DMS153 treated with DMSO at 0.1 percent for 48 hours (cell line): ENCODE data around the gene COMT.

Experiments used
- DNase-seq: peaks from one replicate; lab custom pipeline; 2025; ENCODE audit not compliant: unreplicated experiment; lab: John Stamatoyannopoulos, UW

The COMT gene

DNA sequence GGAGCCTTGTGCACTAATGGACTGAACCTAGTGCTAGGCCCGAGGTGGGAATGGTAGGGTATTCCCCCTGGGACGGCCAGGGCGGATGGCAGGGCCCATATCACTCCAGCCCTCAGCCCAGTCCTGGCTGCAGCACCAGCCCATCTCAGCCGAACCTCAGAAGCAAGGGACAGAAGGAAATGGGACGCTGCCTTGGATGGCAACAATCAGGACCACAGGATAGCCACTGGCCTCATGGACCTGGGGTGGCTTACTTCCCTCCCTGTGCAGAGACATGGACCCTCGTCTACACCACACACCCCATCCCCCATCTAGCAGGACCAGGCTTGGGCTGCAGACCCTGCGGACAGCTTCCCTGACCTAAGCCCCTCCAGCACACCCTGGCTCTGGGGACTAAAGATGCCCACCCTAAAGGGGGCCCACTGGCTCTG, 50.9 kb downstream of the COMT start:
- no peak for DNase-seq

DNA sequence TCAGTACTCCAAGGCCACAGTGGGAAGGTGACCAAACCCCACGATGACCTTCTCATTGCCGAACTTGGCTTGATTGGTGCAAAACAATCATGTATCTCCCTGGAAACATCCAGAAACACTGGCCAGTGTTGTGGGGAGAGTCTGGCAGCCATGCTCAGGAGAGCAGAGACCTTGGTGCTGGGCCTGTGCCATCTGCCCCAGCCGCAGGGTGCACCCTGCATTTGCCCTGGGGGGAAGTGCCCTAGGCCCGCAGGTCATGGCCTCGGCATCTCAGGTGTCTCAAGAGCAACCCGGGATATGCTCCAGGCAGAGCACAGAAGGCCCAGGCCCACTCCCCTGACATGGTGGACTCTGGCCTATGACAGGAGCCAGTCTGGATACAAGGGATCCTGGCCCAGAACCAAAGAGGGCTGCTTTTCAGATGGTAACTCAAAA, 51.4 kb downstream of the COMT start:
- DNase-seq, result no peak

DNA sequence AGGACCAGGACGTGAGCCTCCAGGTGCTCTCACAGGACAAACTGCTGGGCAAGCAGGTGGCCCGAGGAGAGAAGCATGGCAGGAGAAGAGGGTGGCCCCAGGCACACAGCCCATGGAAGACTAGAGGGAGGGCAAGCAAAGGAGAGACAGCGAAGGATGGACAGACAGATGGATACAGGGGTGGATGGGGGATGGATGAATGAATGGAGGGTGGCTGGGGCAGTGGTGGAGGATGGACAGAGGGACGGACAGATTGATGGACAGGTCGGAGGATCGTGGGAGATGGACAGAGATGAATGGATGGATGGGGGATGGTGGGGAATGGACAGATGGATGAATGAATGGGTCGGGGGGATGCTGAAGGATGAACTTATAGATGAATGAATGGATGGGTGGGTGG, 52.4 kb downstream of the COMT start:
- DNase-seq, result no peak

GRCh38 chr22:19994851-19995610, 53.5 kb downstream of the COMT start:
- DNase-seq, result no peak

GRCh38 chr22:19995611-19996339, 54.2 kb downstream of the COMT start:
- no peak for DNase-seq

DNA sequence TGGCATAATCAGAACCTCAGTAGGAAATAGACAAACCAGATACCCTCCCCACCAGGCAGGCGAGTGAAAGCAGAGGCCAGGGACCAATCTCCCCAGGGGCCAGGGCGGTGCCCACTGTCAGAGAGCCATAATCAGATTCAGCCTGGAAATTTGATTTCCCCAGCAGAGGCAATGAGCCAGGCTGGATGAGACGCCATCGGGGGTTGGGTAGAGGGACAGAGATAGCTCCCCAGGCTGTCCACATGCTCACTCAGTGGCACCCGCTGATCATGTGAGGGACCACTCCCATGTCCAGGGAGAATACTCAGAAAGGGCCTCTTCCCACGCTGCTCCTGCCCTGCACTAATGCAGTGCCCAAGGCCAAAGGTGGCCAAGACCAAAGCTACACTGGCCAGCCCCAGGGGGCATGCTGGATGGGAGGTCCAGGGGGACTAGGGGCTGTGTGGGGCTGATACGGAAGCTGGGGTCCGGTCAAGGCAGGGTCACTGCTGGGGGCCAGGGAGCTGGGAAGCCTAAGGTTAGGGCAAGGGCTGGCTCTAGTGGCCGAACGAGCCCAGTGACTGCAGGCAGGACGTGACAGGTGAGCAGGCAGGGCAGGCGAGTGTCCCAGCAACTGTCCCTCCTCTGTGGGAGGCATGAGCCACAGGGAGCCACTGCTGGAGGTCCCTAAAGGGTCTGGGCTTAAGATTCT, 55.3 kb downstream of the COMT start:
- DNase-seq, result no peak

DNA sequence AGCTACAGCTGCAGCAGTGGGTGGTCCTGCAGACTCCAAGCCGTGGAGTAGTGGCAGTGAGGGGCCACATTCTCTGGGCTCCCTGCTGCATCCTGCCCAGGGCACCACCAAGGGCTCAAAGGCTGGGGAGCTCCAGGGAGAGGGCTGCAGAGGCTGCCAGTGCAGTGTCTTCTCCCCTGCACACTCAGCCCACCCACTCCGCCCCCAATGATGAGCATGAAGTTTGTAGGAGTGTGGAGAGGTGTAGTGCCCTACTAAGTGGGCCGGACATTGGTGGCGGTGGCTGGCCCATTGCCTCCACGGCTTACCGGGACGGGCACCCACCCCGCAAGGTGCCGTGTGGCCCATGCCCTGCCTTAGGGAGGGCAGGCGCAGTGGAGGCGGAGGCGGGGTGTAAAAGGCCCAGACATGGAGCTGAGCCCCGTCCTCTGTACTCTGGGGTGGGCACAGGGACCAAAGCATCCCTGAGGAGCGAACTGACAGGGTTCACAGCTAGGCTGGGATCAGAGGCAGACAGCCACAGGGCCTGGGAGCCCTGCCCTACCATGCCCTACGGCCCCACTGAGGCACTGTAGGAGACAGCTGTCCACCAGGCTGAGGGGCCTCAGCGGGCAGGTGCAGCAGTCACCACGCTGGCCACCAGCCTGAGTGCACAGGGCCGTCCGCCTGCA, 56.1 kb downstream of the COMT start:
- DNase-seq, result no peak

DNA sequence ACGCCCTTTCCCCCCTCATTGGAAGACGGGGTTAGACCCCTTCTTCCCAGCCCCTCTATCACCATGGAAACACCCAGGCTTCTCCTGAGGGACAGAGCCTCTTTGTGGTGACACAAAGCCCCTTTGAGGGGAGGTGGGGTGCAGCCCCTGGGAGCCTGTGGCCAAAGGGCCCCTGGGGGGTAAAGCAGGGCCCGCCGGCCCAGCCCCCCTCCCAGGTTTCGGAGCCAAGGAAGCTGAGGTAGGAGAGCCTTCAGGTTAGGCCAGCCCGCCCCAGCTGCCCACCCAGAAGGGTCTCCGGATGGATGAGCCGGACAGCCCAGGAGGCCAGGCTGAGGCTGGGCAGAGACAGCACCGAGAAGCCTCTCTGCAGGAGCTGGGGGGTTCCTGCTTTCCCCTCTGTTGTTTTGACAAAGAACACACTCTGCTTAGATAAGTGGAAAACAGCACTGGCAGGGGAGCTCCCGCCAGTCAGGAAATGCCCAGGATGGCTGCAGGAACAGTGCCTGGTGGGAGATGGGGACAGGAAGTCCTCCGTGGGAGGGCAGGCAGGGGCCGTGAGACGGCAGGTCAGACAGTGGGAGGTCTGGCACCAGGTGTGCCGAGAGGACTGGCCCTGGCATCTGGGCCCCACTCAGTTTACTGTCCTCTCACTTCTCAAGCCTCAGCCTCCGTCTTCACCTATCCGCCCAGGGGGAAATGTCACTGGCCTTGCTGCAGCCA, 56.8 kb downstream of the COMT start:
- DNase-seq, result no peak

GRCh38 chr22:19998991-19999820, 57.6 kb downstream of the COMT start:
- DNase-seq, result no peak

GRCh38 chr22:20000246-20001081, 58.9 kb downstream of the COMT start:
- no peak for DNase-seq

DNA sequence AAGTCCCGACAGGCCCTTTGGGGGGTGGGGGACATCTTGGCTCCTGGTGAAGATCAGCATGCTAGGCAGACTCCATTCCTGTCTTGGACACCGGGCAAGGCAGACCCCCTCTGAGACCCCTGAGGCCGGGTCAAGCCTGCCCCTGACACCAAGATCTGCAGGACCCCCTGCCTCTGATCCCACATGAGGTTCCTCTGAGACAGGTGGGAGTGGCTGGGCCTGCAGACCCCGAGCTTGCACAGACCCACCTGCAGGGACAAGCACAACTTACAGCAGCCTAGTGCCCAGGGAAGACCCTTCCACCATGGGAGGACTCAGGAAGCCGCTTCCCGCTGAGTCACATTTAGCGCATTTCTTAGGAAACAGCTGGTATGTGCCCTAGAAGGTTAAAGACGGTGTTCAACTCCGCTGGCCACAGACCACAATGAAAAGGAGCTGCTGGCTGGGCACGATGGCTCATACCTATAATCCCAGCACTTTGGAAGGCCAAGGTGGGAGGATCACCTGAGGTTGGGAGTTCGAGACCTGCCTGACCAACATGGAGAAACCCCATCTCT, 59.6 kb downstream of the COMT start:
- no peak for DNase-seq

DNA sequence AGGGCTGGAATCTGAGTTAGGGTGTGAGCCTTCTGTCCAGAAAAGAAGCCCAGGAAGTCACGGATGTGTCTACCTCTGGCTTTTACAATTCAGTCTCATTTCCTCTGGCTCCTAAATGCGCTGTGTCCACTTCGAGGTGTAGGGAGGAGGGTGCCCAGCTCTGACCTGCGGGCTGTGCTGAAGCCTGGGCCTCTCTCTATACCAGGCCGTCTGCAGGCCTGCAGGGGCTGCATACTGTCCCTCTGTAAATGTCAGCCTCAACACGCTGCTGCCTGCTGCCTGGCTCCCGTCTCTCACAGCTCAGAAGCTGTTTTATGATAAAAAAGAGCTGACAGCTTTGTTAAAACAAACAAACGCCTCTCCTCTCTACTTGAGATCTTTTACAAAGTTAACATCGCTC, 60.6 kb downstream of the COMT start:
- DNase-seq, result no peak

DNA sequence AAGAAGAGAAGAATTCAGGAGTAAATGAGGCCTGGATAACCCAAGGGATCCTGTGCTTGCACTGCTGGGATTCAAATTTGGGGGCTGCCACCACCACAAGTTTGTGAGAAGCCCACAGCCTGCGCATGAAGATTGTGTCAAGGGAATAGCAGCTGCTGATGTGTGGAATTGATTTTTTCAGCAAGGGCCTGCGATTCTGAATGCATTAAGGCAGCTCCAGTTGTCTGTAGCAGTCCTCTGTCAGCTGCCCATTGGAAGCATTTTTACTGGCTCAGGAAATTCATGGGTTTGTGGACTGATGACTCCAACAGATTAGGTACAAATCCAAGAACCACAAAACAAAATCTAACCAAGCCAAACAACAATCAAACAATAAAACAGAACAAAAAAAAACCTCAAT, 61.1 kb downstream of the COMT start:
- DNase-seq, result no peak

- DNase-seq, result no peak
Measured at GRCh38 chr22:20003304-20003703, 61.7 kb downstream of the COMT start.

- no peak for DNase-seq
Measured at GRCh38 chr22:20004464-20004863, 62.9 kb downstream of the COMT start.

DNA sequence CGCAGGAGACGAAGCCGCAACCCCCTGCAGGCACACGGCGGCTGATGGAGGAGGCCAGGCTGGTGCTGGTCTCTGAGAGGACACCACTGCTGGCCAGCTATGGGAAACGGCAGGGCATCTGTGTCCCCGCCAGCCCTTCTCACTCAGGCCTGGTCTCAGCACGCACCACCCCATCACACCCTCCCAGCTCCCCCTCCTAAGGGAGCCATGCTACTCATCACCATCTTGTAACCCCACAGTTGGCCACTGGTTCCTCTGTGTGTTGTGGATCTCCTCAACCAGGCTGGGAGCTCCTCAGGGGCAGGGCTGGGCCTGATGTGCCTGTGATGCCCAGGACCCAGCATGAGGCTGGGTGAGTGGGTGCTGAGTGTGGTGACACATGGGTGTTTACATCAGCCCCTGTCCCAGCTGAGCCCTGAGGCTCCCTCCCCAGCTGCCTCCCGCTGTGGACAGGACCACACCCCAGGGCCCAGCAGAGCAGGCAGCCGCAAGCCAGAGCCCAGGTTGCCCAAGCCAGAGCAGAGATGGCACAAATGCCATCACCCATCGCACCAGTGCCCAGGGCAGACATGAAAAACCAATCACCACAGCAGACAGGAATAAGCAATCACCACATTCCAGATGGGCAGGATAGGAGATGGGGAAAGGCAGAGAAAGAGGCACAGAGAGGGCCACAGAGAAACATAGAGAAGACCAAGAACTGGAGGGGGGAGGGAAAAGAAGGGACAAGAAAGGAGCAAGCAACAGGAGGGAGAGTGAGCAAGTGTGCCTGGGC, 66.8 kb downstream of the COMT start:
- no peak for DNase-seq

- no peak for DNase-seq
Measured at GRCh38 chr22:20009018-20009491, 67.5 kb downstream of the COMT start.
